ENCODE data around the gene HERC6. TPM values are rescaled to one million over a fixed set of nuclear protein-coding genes. Genes with fewer than 3 reads are reported as not detected.
A peak's percentile ranks its signal among the peaks of the same experiment; 100 is the strongest.
"Not testable (repeated sequence)": the region's sequence is repeated elsewhere in the genome, so short reads cannot be mapped to it uniquely, and the experiment has no call there.

HERC6 gene
- total RNA-seq, 2 donors from 2014 or later: 2.2 to 9.3 TPM

DNA sequence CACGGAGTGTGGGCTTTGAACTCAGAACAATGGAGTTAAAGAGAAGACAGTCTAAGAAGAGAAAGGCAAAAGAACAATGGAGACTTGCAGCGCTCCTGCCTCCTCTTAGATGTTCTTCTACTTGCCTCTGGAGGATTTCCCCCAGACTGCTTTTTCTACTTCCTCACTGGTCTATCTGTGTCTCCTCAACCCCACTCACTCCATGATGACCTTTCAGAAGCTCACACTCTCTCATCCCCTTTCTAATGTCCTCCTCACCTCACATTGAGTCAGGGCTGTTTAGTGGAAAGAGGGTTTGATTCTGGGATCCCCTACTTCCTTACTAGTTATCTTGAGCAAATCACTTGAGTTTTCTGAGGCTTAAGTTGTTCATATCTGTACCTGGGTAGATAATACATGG is 12.2 kb upstream of the HERC6 start:
- peaks cover 0 to 6% of the 10 kb centered on the region in 2 donors for H3K9me3 Mint-ChIP-seq
- ATAC-seq (peak in 1 of 2 donors; percentile 77), DNase-seq (ENCODE audit: low spot score in 2 of 2) (no peak)
- no peak overlapping the region for H3K27ac Mint-ChIP-seq
- H3K36me3 Mint-ChIP-seq: peaks cover 3 to 5% of the 10 kb centered on the region in 2 donors

DNA sequence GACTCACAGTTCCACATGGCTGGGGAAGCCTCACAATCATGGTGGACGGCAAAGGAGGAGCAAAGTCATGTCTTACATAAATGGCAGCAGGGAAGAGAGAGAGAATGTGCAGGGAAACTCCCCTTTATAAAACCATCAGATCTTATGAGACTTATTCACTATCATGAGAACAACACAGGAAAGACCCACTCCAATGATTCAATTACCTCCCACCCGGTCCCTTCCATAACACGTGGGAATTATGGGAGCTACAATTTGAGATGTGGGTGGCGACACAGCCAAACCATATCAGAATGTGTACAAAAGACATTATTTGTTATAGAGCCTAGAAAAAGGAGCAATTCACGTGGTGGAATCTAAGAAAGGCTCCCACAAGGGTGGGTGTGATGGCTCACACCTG is 10.8 kb upstream of the HERC6 start:
- DNase-seq (ENCODE audit: low spot score in 2 of 2) (no peak), ATAC-seq (no peak)
- H3K27ac Mint-ChIP-seq: no peak overlapping the region
- peaks cover 0 to 5% of the 10 kb centered on the region in 2 donors for H3K36me3 Mint-ChIP-seq
- H3K9me3 Mint-ChIP-seq: peaks cover 0 to 6% of the 10 kb centered on the region in 2 donors

DNA sequence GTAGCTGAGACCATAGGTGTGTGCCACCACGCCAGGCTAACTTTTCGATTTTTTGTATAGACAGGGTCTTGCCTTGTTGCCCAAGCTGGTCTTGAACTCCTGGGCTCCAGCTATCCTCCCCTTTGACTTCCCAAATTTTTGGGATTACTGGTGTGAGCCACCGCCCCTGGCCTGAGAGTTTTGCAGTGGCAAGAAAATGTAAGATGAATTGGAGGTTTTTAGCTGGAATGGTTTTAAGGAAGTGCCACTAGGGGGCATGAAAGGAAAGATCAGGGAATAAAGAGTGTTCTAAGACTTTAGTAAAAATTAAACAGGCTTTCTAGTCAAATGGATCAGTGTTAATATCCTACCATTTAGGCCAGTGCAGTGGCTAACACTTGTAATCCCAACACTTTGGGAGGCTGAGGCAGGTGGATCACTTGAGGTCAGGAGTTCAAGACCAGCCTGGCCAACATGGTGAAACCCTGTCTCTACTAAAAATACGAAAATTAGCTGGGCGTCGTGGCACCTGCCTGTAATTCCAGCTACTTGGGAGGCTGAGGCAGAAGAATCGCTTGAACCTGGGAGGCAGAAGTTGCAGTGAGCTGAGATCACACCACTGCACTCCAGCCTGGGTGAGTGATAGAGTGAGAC is 9.4 kb upstream of the HERC6 start:
- not testable (repeated sequence) for H3K27ac Mint-ChIP-seq; DNase-seq (ENCODE audit: low spot score in 2 of 2); ATAC-seq; H3K9me3 Mint-ChIP-seq; H3K36me3 Mint-ChIP-seq

DNA sequence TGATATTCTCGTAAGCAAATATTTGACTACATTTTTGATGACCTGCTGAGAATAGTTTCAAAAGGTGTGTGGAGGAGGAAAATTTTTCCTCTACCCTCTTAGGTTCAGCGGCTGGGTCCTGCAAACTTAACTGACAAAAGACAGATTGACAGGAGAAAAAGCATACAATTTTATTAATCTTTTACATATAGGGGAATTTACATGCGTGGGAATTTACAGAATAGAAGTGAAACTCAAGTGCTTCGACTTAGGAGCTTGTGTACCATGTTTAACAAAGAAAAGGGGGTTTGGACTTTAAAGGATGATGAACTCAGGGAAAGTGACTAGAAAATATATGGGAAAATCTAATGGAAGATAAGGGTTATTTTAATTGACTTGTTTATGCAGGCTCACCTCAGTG is 2.5 kb downstream of the HERC6 start:
- ATAC-seq (no peak), DNase-seq (ENCODE audit: low spot score in 2 of 2) (no peak)
- Mint-ChIP-seq H3K9me3 (no peaks in the 10 kb centered on the region), H3K27ac (peak overlapping the region in 1 of 2 donors; percentile 85), H3K36me3 (peaks cover 0 to 20% of the 10 kb centered on the region in 2 donors)

DNA sequence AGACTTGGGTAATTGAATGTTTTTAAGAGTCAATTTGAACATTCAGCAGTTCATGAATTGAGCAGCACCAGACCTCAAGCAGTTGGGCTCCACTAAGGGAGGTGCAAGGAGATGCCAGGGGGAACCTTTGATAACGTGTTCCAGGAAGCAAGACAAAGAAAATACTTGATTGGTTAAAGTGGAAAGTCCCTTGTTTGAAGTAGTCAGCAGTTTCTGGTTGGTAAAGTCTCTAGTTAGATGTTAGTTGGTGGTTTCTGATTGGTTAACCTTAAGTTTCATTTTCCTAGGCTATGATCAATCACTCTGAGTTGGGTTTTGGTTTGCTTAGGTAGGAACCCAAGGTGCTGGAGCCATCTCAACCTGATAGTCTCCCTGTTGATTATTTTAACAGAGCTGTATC is 4.0 kb downstream of the HERC6 start:
- DNase-seq (ENCODE audit: low spot score in 2 of 2): peak; percentile 51 to 62
- peak overlapping the region; percentile 85 to 97 for H3K27ac Mint-ChIP-seq
- ATAC-seq: peak; percentile 79 to 84
- H3K9me3 Mint-ChIP-seq: no peaks in the 10 kb centered on the region
- H3K36me3 Mint-ChIP-seq: peaks cover 0 to 30% of the 10 kb centered on the region in 2 donors

DNA sequence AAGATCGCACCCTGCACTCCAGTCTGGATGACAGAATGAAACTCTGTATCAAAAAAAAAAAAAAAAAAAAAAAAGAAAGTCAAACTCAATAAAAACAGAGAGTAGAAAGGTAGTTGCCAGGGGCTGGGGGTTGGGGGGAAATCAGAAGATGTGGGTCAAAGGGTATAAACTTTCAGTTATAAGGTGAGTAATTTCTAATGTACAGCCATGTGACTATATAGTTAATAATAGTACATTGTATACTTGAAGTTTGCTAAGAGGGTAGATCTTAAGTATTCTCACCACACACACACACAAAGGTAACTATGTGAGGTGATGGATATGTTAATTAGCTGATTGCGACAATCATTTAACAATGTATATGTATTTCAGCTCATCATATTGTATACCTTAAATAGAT is 11.5 kb downstream of the HERC6 start:
- no peak for DNase-seq (ENCODE audit: low spot score in 2 of 2)
- peaks cover 6 to 16% of the 10 kb centered on the region in 2 donors for H3K36me3 Mint-ChIP-seq
- H3K9me3 Mint-ChIP-seq: no peaks in the 10 kb centered on the region
- no peak overlapping the region for H3K27ac Mint-ChIP-seq
- ATAC-seq: no peak

DNA sequence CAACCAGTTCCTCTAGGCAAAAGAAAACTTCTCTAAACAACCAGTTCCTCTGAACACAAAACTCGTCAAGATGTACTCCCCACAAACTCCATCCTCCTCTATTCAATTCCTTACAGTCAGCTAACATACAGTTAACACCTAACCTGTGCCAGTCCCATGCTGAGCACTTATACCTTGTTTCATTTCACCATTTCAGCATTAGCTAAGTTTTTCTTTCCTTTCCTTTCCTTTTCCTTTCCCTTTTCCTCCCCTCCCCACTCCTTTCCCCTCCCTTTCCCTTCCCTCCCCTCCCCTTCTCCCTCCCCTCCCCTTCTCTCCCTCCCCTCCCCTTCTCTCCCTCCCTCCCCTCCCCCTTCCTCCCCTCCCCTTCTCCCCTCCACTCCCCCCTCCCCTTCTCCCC is 13.1 kb downstream of the HERC6 start:
- ATAC-seq (no peak), DNase-seq (ENCODE audit: low spot score in 2 of 2) (no peak)
- Mint-ChIP-seq H3K9me3 (no peaks in the 10 kb centered on the region), H3K27ac (no peak overlapping the region), H3K36me3 (peaks cover 4 to 6% of the 10 kb centered on the region in 2 donors)

DNA sequence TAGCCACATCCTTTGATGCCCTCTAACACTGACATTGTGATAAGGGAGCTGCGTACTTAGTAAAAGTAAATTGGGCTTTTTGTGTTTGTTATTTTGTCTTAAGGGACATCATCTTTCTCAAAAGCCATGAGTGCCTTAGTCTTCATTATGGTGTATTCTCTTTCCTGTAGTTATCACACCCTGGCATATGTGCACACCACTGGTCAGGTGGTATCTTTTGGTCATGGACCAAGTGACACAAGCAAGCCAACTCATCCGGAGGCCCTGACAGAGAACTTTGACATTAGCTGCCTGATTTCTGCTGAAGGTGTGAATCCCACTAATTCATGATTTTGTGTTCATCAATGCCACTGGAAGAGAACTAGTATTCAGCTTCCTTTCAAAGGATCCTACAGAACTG is 18.0 kb downstream of the HERC6 start:
- Mint-ChIP-seq H3K36me3 (no peaks in the 10 kb centered on the region), H3K27ac (no peak overlapping the region), H3K9me3 (no peaks in the 10 kb centered on the region)
- DNase-seq (ENCODE audit: low spot score in 2 of 2): no peak
- ATAC-seq: no peak

DNA sequence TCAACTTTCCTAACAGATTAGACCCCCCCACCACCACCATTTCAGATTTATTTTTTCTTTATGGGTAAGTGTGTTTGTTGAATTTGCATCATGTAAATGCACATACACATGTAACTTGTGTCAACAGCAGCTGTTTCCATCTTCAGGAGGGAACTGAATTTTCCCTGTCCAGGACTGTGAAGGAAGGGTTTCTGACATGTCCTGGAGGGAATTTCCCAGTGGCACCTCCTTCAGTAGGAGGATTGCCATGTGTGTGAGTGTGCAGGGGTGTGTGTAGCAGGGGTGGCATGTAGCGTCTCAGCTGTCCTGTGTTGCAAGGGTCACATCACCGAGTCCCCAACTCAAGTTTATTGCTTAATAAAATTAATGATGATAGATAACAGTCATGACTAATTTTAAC is 19.7 kb downstream of the HERC6 start:
- no peak overlapping the region for H3K27ac Mint-ChIP-seq
- no peaks in the 10 kb centered on the region for H3K9me3 Mint-ChIP-seq

DNA sequence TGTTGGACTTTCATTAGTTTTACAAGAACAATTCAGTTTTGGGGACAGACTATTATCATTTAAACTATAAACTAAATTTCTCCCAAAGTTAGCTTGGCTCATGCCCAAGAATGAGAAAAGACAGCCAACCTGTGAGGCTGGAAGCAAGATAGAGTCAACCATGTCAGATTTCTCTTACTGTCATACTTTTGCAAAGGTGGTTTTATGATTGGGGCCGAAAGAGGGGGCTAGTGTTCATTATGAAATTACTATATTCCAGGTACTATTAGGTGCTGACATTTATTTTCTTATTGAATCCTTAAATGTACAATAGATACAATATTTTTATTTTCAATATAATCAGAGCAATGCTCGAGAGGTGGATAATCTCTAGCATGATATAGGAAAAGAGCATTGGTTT is 30.6 kb downstream of the HERC6 start:
- H3K27ac Mint-ChIP-seq: no peak overlapping the region
- no peaks in the 10 kb centered on the region for H3K9me3 Mint-ChIP-seq
- no peak for ATAC-seq
- peaks cover 0 to 14% of the 10 kb centered on the region in 2 donors for H3K36me3 Mint-ChIP-seq
- no peak for DNase-seq (ENCODE audit: low spot score in 2 of 2)

More for the DNA sequence above, 19.7 kb downstream of the HERC6 start:
- ATAC-seq (no peak), DNase-seq (ENCODE audit: low spot score in 2 of 2) (no peak)
- no peaks in the 10 kb centered on the region for H3K36me3 Mint-ChIP-seq

DNA sequence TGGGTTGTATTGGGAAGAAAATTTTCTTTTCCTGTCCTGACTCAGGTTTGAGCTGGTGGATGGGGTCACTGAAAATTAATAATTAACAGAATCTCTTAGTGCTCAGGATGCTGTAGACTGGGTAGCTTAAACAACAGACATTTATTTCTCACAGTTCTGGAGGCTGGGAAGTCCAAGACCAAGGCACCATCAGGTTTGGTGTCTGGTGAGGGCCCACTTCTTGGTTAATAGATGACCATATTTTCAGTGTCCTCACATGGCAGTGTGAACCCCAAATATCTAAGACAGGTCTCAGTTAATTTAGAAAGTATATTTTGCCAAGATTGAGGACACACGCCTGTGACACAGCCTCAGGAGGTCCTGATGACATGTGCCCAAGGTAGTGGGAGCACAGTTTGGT is 31.1 kb downstream of the HERC6 start:
- Mint-ChIP-seq H3K9me3 (no peaks in the 10 kb centered on the region), H3K27ac (no peak overlapping the region), H3K36me3 (peaks cover 0 to 14% of the 10 kb centered on the region in 2 donors)
- DNase-seq (ENCODE audit: low spot score in 2 of 2): no peak
- ATAC-seq: no peak

DNA sequence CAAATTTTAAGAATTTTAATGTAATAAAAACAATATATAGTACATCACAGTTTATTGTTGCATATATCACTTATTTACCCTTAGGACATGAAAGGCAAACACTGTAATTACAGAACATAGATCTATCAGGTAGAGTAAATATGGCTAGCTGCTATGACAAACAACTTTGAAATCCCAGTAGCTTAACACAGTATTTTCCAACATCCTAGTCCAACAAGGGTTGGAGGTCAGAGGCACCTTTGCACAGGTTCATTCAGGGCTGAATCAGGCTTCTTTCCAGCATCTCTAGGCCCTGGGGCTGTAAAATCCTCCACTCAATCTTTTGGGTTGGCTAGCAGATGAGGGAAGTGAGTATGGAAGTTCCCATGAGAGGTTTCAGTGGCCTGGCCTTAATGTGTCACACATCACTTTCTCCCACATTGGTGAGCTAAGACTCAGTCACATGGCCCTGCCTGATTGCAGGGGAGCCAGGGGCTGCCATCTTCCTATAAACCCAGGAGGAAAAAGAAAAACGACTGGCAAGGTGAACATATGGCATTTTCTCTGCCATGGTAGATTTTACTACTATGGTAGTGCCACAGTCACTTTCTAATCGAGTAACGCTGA is 32.9 kb downstream of the HERC6 start:
- Mint-ChIP-seq H3K9me3 (no peaks in the 10 kb centered on the region), H3K27ac (no peak overlapping the region), H3K36me3 (peaks cover 0 to 14% of the 10 kb centered on the region in 2 donors)
- DNase-seq (ENCODE audit: low spot score in 2 of 2) (no peak), ATAC-seq (peak; percentile 77 to 94)

DNA sequence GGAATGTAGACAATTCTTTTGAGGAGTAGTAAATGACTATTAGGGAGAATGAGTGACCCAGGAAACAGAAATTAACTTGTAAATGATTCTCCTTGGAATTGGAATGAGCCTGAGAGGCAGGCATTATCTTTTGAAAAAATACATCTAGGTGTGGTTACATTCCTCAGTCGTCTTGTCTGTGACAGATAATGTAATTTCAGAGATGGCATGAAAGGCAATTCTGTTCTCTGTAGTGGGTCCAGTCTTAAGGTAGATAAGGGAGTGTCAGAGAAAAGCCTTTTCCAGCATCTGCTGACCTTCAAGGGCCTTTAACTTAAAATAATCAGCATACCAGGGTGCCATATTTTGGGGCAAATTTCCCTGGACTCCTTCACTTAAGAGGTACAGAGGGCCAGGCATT is 35.1 kb downstream of the HERC6 start:
- H3K9me3 Mint-ChIP-seq: no peaks in the 10 kb centered on the region
- peaks cover 0 to 2% of the 10 kb centered on the region in 2 donors for H3K36me3 Mint-ChIP-seq
- ATAC-seq (no peak), DNase-seq (ENCODE audit: low spot score in 2 of 2) (no peak)
- no peak overlapping the region for H3K27ac Mint-ChIP-seq

DNA sequence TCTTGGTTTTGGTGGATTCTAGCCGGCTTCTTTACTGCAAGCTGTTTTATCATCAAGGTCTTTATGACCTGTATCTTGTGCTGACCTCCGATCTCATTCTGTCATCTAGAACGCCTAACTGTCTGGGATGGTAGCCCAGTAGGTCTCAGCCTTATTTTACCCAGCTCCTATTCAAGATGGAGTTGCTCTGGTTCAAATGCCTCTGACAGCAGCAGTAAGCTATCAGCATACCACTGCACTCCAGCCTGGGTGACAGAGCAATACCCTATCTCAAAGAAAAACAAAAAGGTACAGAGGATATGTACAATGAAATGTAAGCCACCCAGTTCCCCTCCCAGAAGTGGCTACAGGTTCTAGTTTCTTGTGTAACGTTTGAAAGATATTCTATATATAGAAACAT is 36.1 kb downstream of the HERC6 start:
- H3K36me3 Mint-ChIP-seq: no peaks in the 10 kb centered on the region
- no peaks in the 10 kb centered on the region for H3K9me3 Mint-ChIP-seq
- no peak for DNase-seq (ENCODE audit: low spot score in 2 of 2)
- ATAC-seq: no peak
- H3K27ac Mint-ChIP-seq: no peak overlapping the region

DNA sequence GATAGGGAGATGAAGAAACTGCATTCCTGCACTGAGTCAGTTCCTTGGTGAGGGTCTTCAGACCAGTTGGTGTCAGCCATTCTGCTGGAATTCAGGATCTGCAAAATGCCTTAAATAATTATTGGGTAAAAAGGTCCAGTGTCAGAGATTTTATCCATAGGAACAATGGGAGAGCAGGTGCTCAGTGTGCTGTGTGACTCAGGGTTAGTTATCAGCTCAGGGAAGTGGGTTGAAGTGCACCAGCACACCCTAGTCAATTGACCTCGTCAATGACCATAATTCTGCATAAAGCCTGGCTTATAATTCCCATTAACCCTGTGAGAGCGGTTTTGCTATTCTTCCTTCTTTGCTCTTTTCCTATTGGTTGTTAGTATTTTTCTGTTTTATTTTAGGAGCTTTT is 37.3 kb downstream of the HERC6 start:
- no peaks in the 10 kb centered on the region for H3K36me3 Mint-ChIP-seq
- H3K9me3 Mint-ChIP-seq: no peaks in the 10 kb centered on the region
- no peak for DNase-seq (ENCODE audit: low spot score in 2 of 2)
- no peak for ATAC-seq
- no peak overlapping the region for H3K27ac Mint-ChIP-seq

DNA sequence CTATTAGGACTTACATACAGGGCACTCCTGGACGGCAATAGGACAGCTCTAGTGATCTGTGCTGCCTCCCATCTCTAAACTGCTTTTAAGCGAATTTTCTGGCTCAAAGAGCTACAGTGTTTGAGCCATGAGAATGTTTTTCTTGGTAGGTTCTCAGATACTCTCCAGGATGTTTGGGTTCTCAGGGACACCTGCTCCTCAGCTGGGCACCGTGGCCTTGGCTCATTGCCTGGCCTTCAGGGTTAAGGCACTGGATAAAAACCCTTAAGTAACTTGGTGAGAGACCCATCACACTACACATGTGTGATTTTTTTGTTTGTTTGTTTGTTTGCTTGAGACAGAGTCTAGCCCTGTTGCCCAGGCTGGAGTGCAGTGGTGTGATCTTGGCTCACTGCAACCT is 39.8 kb downstream of the HERC6 start:
- ATAC-seq: no peak
- Mint-ChIP-seq H3K9me3 (no peaks in the 10 kb centered on the region), H3K36me3 (peaks cover 0 to 4% of the 10 kb centered on the region in 2 donors), H3K27ac (no peak overlapping the region)
- no peak for DNase-seq (ENCODE audit: low spot score in 2 of 2)

DNA sequence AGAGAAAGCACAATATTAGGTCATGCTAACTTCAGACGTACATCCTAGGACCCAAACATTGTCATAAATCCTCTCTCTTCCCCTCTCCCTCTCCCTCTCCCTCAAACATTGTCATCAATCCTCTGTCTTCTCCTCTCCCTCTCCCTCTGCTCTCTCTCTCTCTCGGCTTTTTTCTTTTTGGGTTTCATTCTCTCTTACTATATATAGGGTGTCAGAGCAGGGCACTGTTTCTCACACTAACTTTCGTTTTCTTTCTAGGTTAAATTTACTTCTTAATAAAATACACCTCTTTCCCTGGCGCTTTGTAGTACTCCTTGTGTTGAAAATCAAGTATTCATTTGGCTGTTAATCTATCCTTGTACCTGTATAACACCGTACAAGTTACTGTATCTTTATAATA is 41.2 kb downstream of the HERC6 start:
- no peak for ATAC-seq
- Mint-ChIP-seq H3K27ac (no peak overlapping the region), H3K36me3 (peaks cover 0 to 4% of the 10 kb centered on the region in 2 donors), H3K9me3 (no peaks in the 10 kb centered on the region)
- DNase-seq (ENCODE audit: low spot score in 2 of 2): no peak

DNA sequence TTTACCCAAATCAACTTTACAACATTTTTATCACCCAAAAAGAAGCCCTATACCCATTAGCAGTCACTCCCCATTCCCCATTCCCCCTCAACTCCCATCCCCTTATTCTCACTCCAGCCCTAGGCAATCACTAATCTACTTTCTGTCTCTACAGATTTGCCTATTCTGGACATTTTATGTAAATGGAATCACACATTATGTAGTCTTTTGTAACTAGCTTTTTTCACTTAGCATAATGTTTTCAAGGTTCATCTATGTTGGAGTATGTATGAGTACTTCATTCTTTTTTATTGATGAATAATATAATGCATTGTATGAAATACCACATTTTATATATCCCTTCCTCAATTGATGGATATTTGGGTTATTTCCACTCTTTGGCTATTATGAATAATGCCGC is 42.2 kb downstream of the HERC6 start:
- H3K9me3 Mint-ChIP-seq: no peaks in the 10 kb centered on the region
- ATAC-seq (no peak), DNase-seq (ENCODE audit: low spot score in 2 of 2) (no peak)
- H3K27ac Mint-ChIP-seq: no peak overlapping the region
- peaks cover 0 to 4% of the 10 kb centered on the region in 2 donors for H3K36me3 Mint-ChIP-seq
